ENCODE measurements around the gene CCDC171.

DNA sequence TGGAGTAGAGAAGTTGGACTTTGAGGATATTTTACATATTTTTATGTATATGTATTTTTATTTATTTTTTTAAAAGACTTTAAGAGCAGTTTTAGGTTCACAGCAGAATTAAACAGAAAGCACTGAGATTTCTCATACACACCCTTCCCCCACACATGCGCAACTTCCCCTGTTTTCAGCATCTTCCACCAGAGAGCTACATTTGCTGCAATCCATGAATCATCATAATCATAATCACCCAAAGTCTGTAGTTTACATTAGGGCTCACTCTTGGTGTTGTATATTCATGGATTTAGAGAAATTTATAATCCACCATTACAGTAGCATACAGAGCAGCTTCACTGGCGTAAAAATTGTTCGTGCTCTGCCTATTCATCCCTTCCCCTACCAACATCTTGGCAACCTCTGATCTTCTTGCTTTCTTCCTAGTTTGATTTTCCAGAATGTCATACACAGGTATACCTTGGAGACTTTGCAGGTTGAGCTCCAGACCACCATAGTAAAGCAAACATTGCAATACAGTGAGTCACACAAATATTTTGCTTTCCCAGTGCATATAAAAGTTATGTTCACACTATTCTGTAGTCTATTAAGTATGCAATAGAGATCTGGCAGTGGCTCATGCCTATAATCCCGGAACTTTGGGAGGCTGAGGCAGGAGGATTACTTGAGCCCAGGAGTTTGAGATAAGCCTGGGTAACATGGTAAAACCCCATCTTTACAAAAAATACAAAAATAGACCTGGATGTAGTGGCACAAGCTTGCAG lies 9.6 kb upstream of the CCDC171 start:
- TF ChIP-seq, protein P1, sequence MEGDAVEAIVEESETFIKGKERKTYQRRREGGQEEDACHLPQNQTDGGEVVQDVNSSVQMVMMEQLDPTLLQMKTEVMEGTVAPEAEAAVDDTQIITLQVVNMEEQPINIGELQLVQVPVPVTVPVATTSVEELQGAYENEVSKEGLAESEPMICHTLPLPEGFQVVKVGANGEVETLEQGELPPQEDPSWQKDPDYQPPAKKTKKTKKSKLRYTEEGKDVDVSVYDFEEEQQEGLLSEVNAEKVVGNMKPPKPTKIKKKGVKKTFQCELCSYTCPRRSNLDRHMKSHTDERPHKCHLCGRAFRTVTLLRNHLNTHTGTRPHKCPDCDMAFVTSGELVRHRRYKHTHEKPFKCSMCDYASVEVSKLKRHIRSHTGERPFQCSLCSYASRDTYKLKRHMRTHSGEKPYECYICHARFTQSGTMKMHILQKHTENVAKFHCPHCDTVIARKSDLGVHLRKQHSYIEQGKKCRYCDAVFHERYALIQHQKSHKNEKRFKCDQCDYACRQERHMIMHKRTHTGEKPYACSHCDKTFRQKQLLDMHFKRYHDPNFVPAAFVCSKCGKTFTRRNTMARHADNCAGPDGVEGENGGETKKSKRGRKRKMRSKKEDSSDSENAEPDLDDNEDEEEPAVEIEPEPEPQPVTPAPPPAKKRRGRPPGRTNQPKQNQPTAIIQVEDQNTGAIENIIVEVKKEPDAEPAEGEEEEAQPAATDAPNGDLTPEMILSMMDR (IDR thresholded peaks at IDR 0.05) = no peak
- TF ChIP-seq POLR2A (IDR thresholded peaks at IDR 0.05) = no peak

All from right lobe of liver (tissue), 4 donors.